Osteoblast (primary cell): ENCODE results near the gene QDPR. TPM values are rescaled to one million over a fixed set of nuclear protein-coding genes. Genes with fewer than 3 reads are reported as not detected.

Source experiments
- DNase-seq: peaks from one replicate; pipeline ENCODE4 v3.0.0; 2011; ENCODE audit warnings: low spot score, mixed read lengths; ENCODE audit not compliant: insufficient read length; ENCODE audit errors: missing footprints
- H2AFZ ChIP-seq: 2 replicates; pipeline ENCODE4 v1.6.0; 2011; ENCODE audit warnings: mild to moderate bottlenecking, low read length
- H3K27ac ChIP-seq: 2 replicates; pipeline ENCODE4 v1.5.1; 2011; ENCODE audit warnings: mild to moderate bottlenecking, low read depth, low read length, moderate library complexity
- H3K27me3 ChIP-seq: 2 replicates; pipeline ENCODE4 v1.6.0; 2012; ENCODE audit warnings: mild to moderate bottlenecking, control low read depth, inconsistent platforms, low read length, moderate library complexity; ENCODE audit not compliant: insufficient read depth
- H3K36me3 ChIP-seq: 2 replicates; pipeline ENCODE4 v1.5.1; 2011; ENCODE audit warnings: mild to moderate bottlenecking, low read length, control low read depth, moderate library complexity; ENCODE audit not compliant: insufficient read depth
- H3K4me1 ChIP-seq: 2 replicates; pipeline ENCODE4 v1.5.1; 2011; ENCODE audit warnings: mild to moderate bottlenecking, low read length, control low read depth, moderate library complexity; ENCODE audit not compliant: insufficient read depth
- H3K4me2 ChIP-seq: 2 replicates; pipeline ENCODE4 v1.6.0; 2011; ENCODE audit warnings: mild to moderate bottlenecking, low read length; ENCODE audit not compliant: insufficient read depth
- H3K4me3 ChIP-seq: fragments of 200-600 bp; sonication (generic); 3 replicates; pipeline ENCODE4 v1.5.1; 2012; ENCODE audit warnings: mild to moderate bottlenecking, low read length, inconsistent platforms; ENCODE audit not compliant: insufficient read depth
- H3K79me2 ChIP-seq: 2 replicates; pipeline ENCODE4 v1.6.0; 2012; ENCODE audit warnings: mild to moderate bottlenecking, low read length, control low read depth, inconsistent platforms; ENCODE audit not compliant: insufficient read depth
- H3K9me3 ChIP-seq: 2 replicates; pipeline ENCODE4 v1.5.1; 2011; ENCODE audit warnings: low read depth, low read length, control low read depth
- H4K20me1 ChIP-seq: 2 replicates; pipeline ENCODE4 v1.6.0; 2012; ENCODE audit warnings: mild to moderate bottlenecking, low read length, control low read depth; ENCODE audit not compliant: insufficient read depth
- CTCF ChIP-seq: IDR thresholded peaks from 2 replicates; pipeline ENCODE4 v1.5.1; 2011; ENCODE audit warnings: mild to moderate bottlenecking, low read depth, low read length, moderate library complexity; ENCODE audit errors: extremely low read depth
- total RNA-seq: library from RNA; depleted of rRNA; stranded (reverse); fragments of >200 nt; gene quantifications from 2 replicates; pipeline ENCODE4 v1.2.3, GENCODE V29; 2012

QDPR gene
- total RNA-seq, 1 donor, result 11.9 TPM

GRCh38 chr4:17521595-17521994 is 9.7 kb upstream of the QDPR start:
- Histone ChIP-seq H3K79me2 (no peaks in the 10 kb centered on the region), H3K27me3 (peaks cover 30% of the 10 kb centered on the region), H3K4me3 (no peak overlapping the region), H2AFZ (no peak overlapping the region), H3K4me2 (no peak overlapping the region), H4K20me1 (no peaks in the 10 kb centered on the region), H3K36me3 (no peaks in the 10 kb centered on the region), H3K27ac (no peak overlapping the region), H3K9me3 (no peaks in the 10 kb centered on the region), H3K4me1 (no peaks in the 10 kb centered on the region)
- DNase-seq, result no peak
- no peak for TF ChIP-seq CTCF

DNA sequence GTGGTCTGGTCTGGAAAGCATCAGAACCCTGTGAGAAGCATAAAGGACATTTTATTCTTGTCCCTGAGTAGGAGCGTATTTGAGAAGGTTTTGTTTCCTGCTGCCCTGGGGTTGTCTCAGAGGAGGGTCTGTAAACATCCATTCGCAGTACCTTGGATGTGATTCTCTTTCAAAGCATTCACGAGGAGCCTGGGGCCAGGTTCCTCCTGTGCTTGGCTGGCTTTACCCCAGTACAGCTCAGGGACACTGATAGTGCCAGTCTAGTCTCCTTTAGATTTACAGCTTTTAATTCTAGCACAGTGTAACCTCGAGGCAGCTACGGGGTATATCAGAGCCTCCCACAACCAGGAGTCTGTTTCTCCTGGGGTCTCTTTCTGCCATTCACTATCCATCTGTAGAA is 5.8 kb upstream of the QDPR start:
- H2AFZ ChIP-seq, result no peak overlapping the region
- DNase-seq, result no peak
- H4K20me1 ChIP-seq, result no peaks in the 10 kb centered on the region
- no peaks in the 10 kb centered on the region for H3K79me2 ChIP-seq
- H3K9me3 ChIP-seq, result no peaks in the 10 kb centered on the region
- H3K4me1 ChIP-seq, result no peaks in the 10 kb centered on the region
- H3K4me3 ChIP-seq, result no peak overlapping the region
- peaks cover 44% of the 10 kb centered on the region for H3K27me3 ChIP-seq
- TF ChIP-seq CTCF, result no peak
- H3K27ac ChIP-seq, result no peak overlapping the region
- H3K36me3 ChIP-seq, result no peaks in the 10 kb centered on the region
- H3K4me2 ChIP-seq, result no peak overlapping the region

DNA sequence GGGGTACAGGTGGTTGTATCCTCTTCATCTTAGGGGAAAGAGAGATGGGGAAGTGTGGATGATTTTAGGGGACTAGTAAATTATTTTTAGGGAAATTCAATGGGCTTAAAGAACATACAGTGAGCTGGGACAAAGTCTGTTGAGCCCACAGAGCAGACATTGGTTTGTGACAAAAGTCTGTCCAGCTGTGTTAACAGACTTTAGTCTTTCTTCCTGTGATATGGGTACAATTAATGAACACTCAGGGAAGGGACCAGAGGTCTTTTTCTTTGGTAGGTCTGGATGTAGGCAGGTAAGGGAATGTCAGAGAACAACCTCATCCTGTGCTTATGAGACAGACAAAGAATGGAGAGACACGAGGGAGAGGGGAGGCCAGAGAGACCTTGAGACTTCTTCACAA is 5.1 kb upstream of the QDPR start:
- H3K79me2 ChIP-seq, result no peaks in the 10 kb centered on the region
- no peaks in the 10 kb centered on the region for H3K36me3 ChIP-seq
- no peak overlapping the region for H3K4me3 ChIP-seq
- H3K4me1 ChIP-seq, result peaks cover 4% of the 10 kb centered on the region
- no peaks in the 10 kb centered on the region for H4K20me1 ChIP-seq
- no peak for DNase-seq
- no peak overlapping the region for H3K4me2 ChIP-seq
- H3K9me3 ChIP-seq, result no peaks in the 10 kb centered on the region
- H3K27me3 ChIP-seq, result peaks cover 44% of the 10 kb centered on the region
- H3K27ac ChIP-seq, result no peak overlapping the region
- no peak overlapping the region for H2AFZ ChIP-seq
- TF ChIP-seq CTCF, result no peak

GRCh38 chr4:17515445-17516407 is 3.8 kb upstream of the QDPR start:
- no peak for TF ChIP-seq CTCF
- peaks cover 9% of the 10 kb centered on the region for H3K4me1 ChIP-seq
- no peaks in the 10 kb centered on the region for H3K9me3 ChIP-seq
- no peak for DNase-seq
- no peaks in the 10 kb centered on the region for H4K20me1 ChIP-seq
- peaks cover 37% of the 10 kb centered on the region for H3K27me3 ChIP-seq
- H3K4me3 ChIP-seq, result no peak overlapping the region
- H2AFZ ChIP-seq, result no peak overlapping the region
- H3K79me2 ChIP-seq, result peaks cover 7% of the 10 kb centered on the region
- H3K36me3 ChIP-seq, result no peaks in the 10 kb centered on the region
- H3K27ac ChIP-seq, result no peak overlapping the region
- no peak overlapping the region for H3K4me2 ChIP-seq
